IMR-90 (cell line): ENCODE results near the gene RIPOR3. TPM values are rescaled to one million over a fixed set of nuclear protein-coding genes. Genes with fewer than 3 reads are reported as not detected.

ENCODE experiments used
- ATAC-seq: fragments of 200-7000 bp; cut with Tn5 transposase; 2 replicates; pipeline ENCODE4 v1.9.1; 2020; ENCODE audit warnings: low read depth, mild to moderate bottlenecking, moderate library complexity
- BruUV-seq: library from RNA; stranded (reverse); fragments of 400-500 nt; replicated peaks from 2 replicates; lab custom pipeline; 2021; lab: Mats Ljungman, UMichigan
- CTCF ChIA-PET: fragments of 300-600 bp; formaldehyde crosslinking; extraction: SDS; loops from one replicate; lab custom pipeline; 2021; ENCODE audit warnings: antibody characterized with exemption; lab: Yijun Ruan, JAX
- POLR2A ChIA-PET: fragments of 300-600 bp; sonication (Branson Sonifier 250); formaldehyde crosslinking; loops from one replicate; lab custom pipeline; 2022; ENCODE audit warnings: antibody characterized with exemption; ENCODE audit not compliant: unreplicated experiment; lab: Charles Lee
- DNase-seq: peaks from one replicate; pipeline ENCODE4 v3.0.0; 2013
- H2AFZ ChIP-seq: replicated peaks from 2 replicates; pipeline ENCODE3; 2013; ENCODE audit warnings: low read length, mild to moderate bottlenecking; ENCODE audit not compliant: poor library complexity
- H2AK5ac ChIP-seq: 2 replicates; pipeline ENCODE4 v1.6.1; 2013; ENCODE audit warnings: low read depth, low read length, inconsistent platforms
- H2AK9ac ChIP-seq: replicated peaks from 2 replicates; pipeline ENCODE3; 2013; ENCODE audit warnings: mild to moderate bottlenecking, low read depth, low read length, moderate library complexity; ENCODE audit not compliant: poor library complexity
- H2BK120ac ChIP-seq: 2 replicates; pipeline ENCODE4 v1.6.1; 2013; ENCODE audit warnings: low read depth, low read length, inconsistent platforms
- H2BK15ac ChIP-seq: 3 replicates; pipeline ENCODE4 v1.6.1; 2013; ENCODE audit warnings: low read depth, low read length, inconsistent platforms
- H2BK20ac ChIP-seq: 2 replicates; pipeline ENCODE4 v1.6.1; 2013; ENCODE audit warnings: low read depth, mild to moderate bottlenecking, inconsistent platforms, low read length, moderate library complexity
- H2BK5ac ChIP-seq: 2 replicates; pipeline ENCODE4 v1.6.1; 2013; ENCODE audit warnings: mild to moderate bottlenecking, low read depth, low read length, inconsistent platforms; ENCODE audit not compliant: poor library complexity, severe bottlenecking
- H3K14ac ChIP-seq: replicated peaks from 2 replicates; pipeline ENCODE4 v1.6.1; 2013; ENCODE audit warnings: low read depth, low read length, inconsistent platforms
- H3K18ac ChIP-seq: 2 replicates; pipeline ENCODE4 v1.6.1; 2013; ENCODE audit warnings: low read depth, low read length, control low read depth
- H3K23ac ChIP-seq: 2 replicates; pipeline ENCODE4 v1.6.1; 2013; ENCODE audit warnings: low read depth, low read length, inconsistent platforms
- H3K27ac ChIP-seq: 2 replicates; pipeline ENCODE4 v1.5.1; 2013; ENCODE audit warnings: mild to moderate bottlenecking, control low read depth, low read length; ENCODE audit not compliant: insufficient read depth
- H3K27me3 ChIP-seq: 2 replicates; pipeline ENCODE4 v1.6.1; 2013; ENCODE audit warnings: low read length; ENCODE audit not compliant: control insufficient read depth, insufficient read depth
- H3K36me3 ChIP-seq: 2 replicates; pipeline ENCODE4 v1.6.1; 2013; ENCODE audit warnings: low read length, mixed read lengths; ENCODE audit not compliant: control insufficient read depth, insufficient read depth
- H3K4ac ChIP-seq: 2 replicates; pipeline ENCODE4 v1.6.1; 2013; ENCODE audit warnings: low read depth, low read length, inconsistent platforms
- H3K4me1 ChIP-seq: 2 replicates; pipeline ENCODE4 v1.6.1; 2013; ENCODE audit warnings: low read length, mixed read lengths; ENCODE audit not compliant: control insufficient read depth, insufficient read depth
- H3K4me2 ChIP-seq: 2 replicates; pipeline ENCODE4 v1.6.1; 2013; ENCODE audit warnings: low read depth, mild to moderate bottlenecking, control low read depth, low read length, moderate library complexity
- H3K4me3 ChIP-seq: 2 replicates; pipeline ENCODE4 v1.5.1; 2013; ENCODE audit warnings: low read depth, mild to moderate bottlenecking, control low read depth, low read length, moderate library complexity; ENCODE audit not compliant: insufficient read depth
- H3K56ac ChIP-seq: 2 replicates; pipeline ENCODE4 v1.6.1; 2013; ENCODE audit warnings: low read length, inconsistent platforms; ENCODE audit not compliant: insufficient read depth; ENCODE audit errors: extremely low read depth
- H3K79me1 ChIP-seq, 2 experiments: 2 replicates each; pipeline ENCODE4 v1.6.1; 2013; ENCODE audit warnings: low read length in 2 of 2, inconsistent platforms in 1 of 2, low read depth in 1 of 2
- H3K9ac ChIP-seq: 2 replicates; pipeline ENCODE4 v1.6.1; 2013; ENCODE audit warnings: low read depth, low read length, control low read depth
- H3K9me1 ChIP-seq: 2 replicates; pipeline ENCODE4 v1.6.1; 2013; ENCODE audit warnings: low read length, inconsistent platforms; ENCODE audit not compliant: insufficient read depth
- H3K9me3 ChIP-seq: 2 replicates; pipeline ENCODE4 v1.6.1; 2013; ENCODE audit warnings: low read length; ENCODE audit not compliant: control insufficient read depth, insufficient read depth
- H4K20me1 ChIP-seq: 2 replicates; pipeline ENCODE4 v1.6.1; 2013; ENCODE audit warnings: low read length, inconsistent platforms; ENCODE audit not compliant: insufficient read depth
- H4K5ac ChIP-seq: 2 replicates; pipeline ENCODE4 v1.6.1; 2013; ENCODE audit warnings: mild to moderate bottlenecking, low read depth, low read length, control low read depth
- H4K8ac ChIP-seq, 2 experiments: 2 replicates each; pipeline ENCODE4 v1.6.1; 2013; ENCODE audit warnings: low read depth in 2 of 2, low read length in 2 of 2, control low read depth in 1 of 2, inconsistent platforms in 1 of 2
- H4K91ac ChIP-seq: 2 replicates; pipeline ENCODE4 v1.6.1; 2013; ENCODE audit warnings: low read depth, low read length, inconsistent platforms; ENCODE audit not compliant: insufficient read depth
- NFE2L2 ChIP-seq: fragments of 150-350 bp; IDR thresholded peaks from 2 replicates; pipeline ENCODE4 v1.6.1; 2016; ENCODE audit warnings: low read depth, mild to moderate bottlenecking, low read length
- SMC3 ChIP-seq: fragments of 150-350 bp; IDR thresholded peaks from 2 replicates; pipeline ENCODE4 v1.6.1; 2016; ENCODE audit warnings: low read depth, mild to moderate bottlenecking, antibody characterized with exemption, low read length, moderate library complexity
- WGBS, 2 experiments: methylation state at CpG; one replicate each; pipeline versions ENCODE4 v1.1.5 to v1.1.7; 2013; ENCODE audit warnings: missing lambda C conversion rate in 2 of 2; ENCODE audit not compliant: insufficient read length in 1 of 2; ENCODE audit errors: extremely low coverage in 2 of 2; 5-methylcytosine and 5-hydroxymethylcytosine counted together
- dilution Hi-C: fragments of 300-500 bp; cut with HindIII; formaldehyde crosslinking; loops from one replicate; pipeline ENCODE4 v1.14.3; 2018; ENCODE audit warnings: low sequenced_read_pairs; ENCODE audit not compliant: unreplicated experiment
- in situ Hi-C: fragments of 300-500 bp; cut with MboI; formaldehyde crosslinking; loops from 3 replicates; pipeline ENCODE4 v1.14.3; 2019; ENCODE audit warnings: low sequenced_read_pairs, inconsistent platforms, mixed read lengths
- intact Hi-C: fragments of 100-400 bp; cut with micrococcal nuclease; formaldehyde crosslinking; loops from 2 replicates; pipeline ENCODE4 v1.10.0; 2022
- polyA plus RNA-seq, 3 experiments: library from polyadenylated mRNA; depleted of rRNA; stranded (reverse); fragments of >200 nt; gene quantifications; 2 replicates each; pipeline ENCODE4 v1.2.3, GENCODE V29; 2012; ENCODE audit warnings: low replicate concordance in 1 of 3
- total RNA-seq: library from RNA; depleted of rRNA; stranded (reverse); fragments of >200 nt; gene quantifications from 2 replicates; pipeline ENCODE4 v1.2.3, GENCODE V29; 2012

RIPOR3 gene
- total and polyA plus RNA-seq, 2 of the 4 experiments (the other 2 are of a cell fraction) = 0.54 to 1.7 TPM

- 0 out of 4 replicates have a peak, but pooled peaks cover 0 to 5% of the 10 kb centered on the region in 2 experiments for H3K79me1 ChIP-seq
- H3K18ac ChIP-seq = no peak overlapping the region
- H3K9me3 ChIP-seq = no peaks in the 10 kb centered on the region
- WGBS, 2 experiments = no CpG with 5 or more reads among the region's 7 CpGs
- no peaks in the 10 kb centered on the region; the same call in 1 of the 2 replicates for H4K20me1 ChIP-seq
- no peak overlapping the region for H3K4ac ChIP-seq
- H3K4me3 ChIP-seq = no peak overlapping the region
- no peak overlapping the region for H3K56ac ChIP-seq
- H2BK5ac ChIP-seq = no peak overlapping the region
- no peak overlapping the region for H3K27ac ChIP-seq
- peaks cover 10% of the 10 kb centered on the region; the same call in 1 of the 2 replicates for H3K4me1 ChIP-seq
- H3K23ac ChIP-seq = no peak overlapping the region
- no peak overlapping the region for H4K91ac ChIP-seq
- DNase-seq = no peak
- TF ChIP-seq NFE2L2 (no peak), SMC3 (no peak)
- H3K4me2 ChIP-seq = no peak overlapping the region
- intact Hi-C loops (no loop called here), dilution Hi-C loops (no loop called here), in situ Hi-C loops (no loop called here)
- H2BK120ac ChIP-seq = no peak overlapping the region
- H3K14ac ChIP-seq = no peak overlapping the region
- H3K27me3 ChIP-seq = no peaks in the 10 kb centered on the region
- no peak overlapping the region for H4K5ac ChIP-seq
- H2AFZ ChIP-seq = no peak overlapping the region
- ChIA-PET CTCF (no interaction called here), POLR2A (no interaction called here)
- no peak for ATAC-seq
- peaks cover 7% of the 10 kb centered on the region; the same call in 1 of the 2 replicates for H3K36me3 ChIP-seq
- no peak overlapping the region for H3K9ac ChIP-seq
- no peak overlapping the region for H2AK5ac ChIP-seq
- no peak overlapping the region for H4K8ac ChIP-seq
- no peak overlapping the region for H2AK9ac ChIP-seq
- peaks cover 15% of the 10 kb centered on the region; the same call in 1 of the 2 replicates for H3K9me1 ChIP-seq
- H2BK15ac ChIP-seq = no peak overlapping the region
- BruUV-seq = no TSS peak
- H2BK20ac ChIP-seq = no peak overlapping the region
These were observed 93.3 kb downstream of the RIPOR3 start for GRCh38 chr20:50598074-50598473.
